GM06990 (cell line): ENCODE results near the gene NPR2.
A peak's percentile ranks its signal among the peaks of the same experiment; 100 is the strongest.

Experiments
- DNase-seq: peaks from one replicate; pipeline ENCODE4 v3.0.0-alpha.2; 2011; ENCODE audit not compliant: insufficient read length; ENCODE audit errors: extremely low read depth
- H3K27me3 ChIP-seq: replicated peaks from 2 replicates; pipeline ENCODE4 v1.6.0; 2011; ENCODE audit warnings: low read length; ENCODE audit not compliant: control insufficient read depth, insufficient read depth
- H3K36me3 ChIP-seq: 2 replicates; pipeline ENCODE4 v1.5.1; 2011; ENCODE audit warnings: low read length; ENCODE audit not compliant: control insufficient read depth, insufficient read depth
- H3K4me3 ChIP-seq: replicated peaks from 2 replicates; pipeline ENCODE4 v1.5.1; 2011; ENCODE audit warnings: low read depth, mild to moderate bottlenecking, control low read depth, low read length
- TF ChIP-seq, protein P1 (sequence below): IDR thresholded peaks from 2 replicates; pipeline ENCODE4 v1.5.1; 2011; ENCODE audit warnings: low read length, control low read depth, mild to moderate bottlenecking, inconsistent platforms; ENCODE audit not compliant: insufficient read depth, poor library complexity, severe bottlenecking

NPR2 gene

GRCh38 chr9:35808433-35808832, 17.0 kb downstream of the NPR2 start:
- H3K27me3 ChIP-seq: no peaks in the 10 kb centered on the region
- TF ChIP-seq, protein P1, sequence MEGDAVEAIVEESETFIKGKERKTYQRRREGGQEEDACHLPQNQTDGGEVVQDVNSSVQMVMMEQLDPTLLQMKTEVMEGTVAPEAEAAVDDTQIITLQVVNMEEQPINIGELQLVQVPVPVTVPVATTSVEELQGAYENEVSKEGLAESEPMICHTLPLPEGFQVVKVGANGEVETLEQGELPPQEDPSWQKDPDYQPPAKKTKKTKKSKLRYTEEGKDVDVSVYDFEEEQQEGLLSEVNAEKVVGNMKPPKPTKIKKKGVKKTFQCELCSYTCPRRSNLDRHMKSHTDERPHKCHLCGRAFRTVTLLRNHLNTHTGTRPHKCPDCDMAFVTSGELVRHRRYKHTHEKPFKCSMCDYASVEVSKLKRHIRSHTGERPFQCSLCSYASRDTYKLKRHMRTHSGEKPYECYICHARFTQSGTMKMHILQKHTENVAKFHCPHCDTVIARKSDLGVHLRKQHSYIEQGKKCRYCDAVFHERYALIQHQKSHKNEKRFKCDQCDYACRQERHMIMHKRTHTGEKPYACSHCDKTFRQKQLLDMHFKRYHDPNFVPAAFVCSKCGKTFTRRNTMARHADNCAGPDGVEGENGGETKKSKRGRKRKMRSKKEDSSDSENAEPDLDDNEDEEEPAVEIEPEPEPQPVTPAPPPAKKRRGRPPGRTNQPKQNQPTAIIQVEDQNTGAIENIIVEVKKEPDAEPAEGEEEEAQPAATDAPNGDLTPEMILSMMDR: no peak

GRCh38 chr9:35810122-35810521, 18.7 kb downstream of the NPR2 start:
- Histone ChIP-seq H3K27me3 (no peaks in the 10 kb centered on the region), H3K36me3 (peaks cover 11% of the 10 kb centered on the region), H3K4me3 (no peak overlapping the region)
- DNase-seq: no peak
- TF ChIP-seq, protein P1: no peak

More at GRCh38 chr9:35808433-35808832, 17.0 kb downstream of the NPR2 start:
- Histone ChIP-seq H3K4me3 (no peak overlapping the region), H3K36me3 (peaks cover 11% of the 10 kb centered on the region)
- DNase-seq: no peak

GRCh38 chr9:35811381-35812024, 20.1 kb downstream of the NPR2 start:
- TF ChIP-seq, protein P1: no peak
- Histone ChIP-seq H3K27me3 (no peaks in the 10 kb centered on the region), H3K4me3 (peak overlapping the region; percentile 55), H3K36me3 (peaks cover 4% of the 10 kb centered on the region)
- DNase-seq: no peak

GRCh38 chr9:35812025-35812602, 20.7 kb downstream of the NPR2 start, which contains the start of gene SPAG8:
TSS of gene SPAG8 (minus strand) at chr9:35812262. CDS start at chr9:35812147, 115 bp downstream.
- Histone ChIP-seq H3K36me3 (peaks cover 3% of the 10 kb centered on the region), H3K27me3 (no peaks in the 10 kb centered on the region), H3K4me3 (peak within 1 kb of the TSS; percentile 55)
- TF ChIP-seq, protein P1: no peak
- DNase-seq: peak; percentile 93

DNA sequence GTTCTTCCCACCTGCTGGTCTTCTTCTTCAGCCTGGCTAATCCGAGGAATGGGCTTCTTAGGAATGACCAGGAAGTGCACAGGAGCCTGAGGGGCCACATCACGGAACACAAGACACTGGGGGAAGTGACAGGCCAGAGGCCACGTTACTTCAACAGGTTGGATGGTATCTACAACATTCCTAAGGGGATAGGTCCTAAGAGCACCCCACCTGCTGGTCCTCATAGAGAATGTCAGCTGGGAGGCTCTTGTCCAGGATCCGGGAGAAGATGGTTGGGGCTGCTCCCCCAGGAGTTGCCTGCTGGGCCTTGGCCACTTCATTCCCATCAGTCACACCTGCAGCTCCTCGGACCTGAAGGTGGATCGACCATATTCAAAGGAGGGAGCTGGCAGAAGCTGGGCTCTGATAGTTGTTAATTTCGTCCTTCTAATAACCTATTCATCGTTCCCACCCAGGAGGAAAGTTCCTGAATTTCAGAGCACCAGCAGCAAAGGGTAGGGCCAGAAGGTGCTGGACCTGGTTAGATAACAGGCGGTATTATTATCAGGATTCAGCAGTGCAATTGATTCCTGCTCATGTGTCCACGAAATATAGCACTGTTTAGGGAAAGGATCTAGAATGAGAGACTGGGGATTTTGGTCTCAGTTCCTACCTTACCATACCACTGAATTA, 22.2 kb downstream of the NPR2 start:
- DNase-seq: no peak
- no peaks in the 10 kb centered on the region for H3K27me3 ChIP-seq
- TF ChIP-seq, protein P1: peak; percentile 23
- H3K4me3 ChIP-seq: peak overlapping the region; percentile 71
- peaks cover under 1% of the 10 kb centered on the region for H3K36me3 ChIP-seq
